NK-92 (cell line): ENCODE results near the gene MAML3.

Experiments
- DNase-seq: peaks from one replicate; lab custom pipeline; 2025; ENCODE audit not compliant: unreplicated experiment; lab: John Stamatoyannopoulos, UW

MAML3 gene

DNA sequence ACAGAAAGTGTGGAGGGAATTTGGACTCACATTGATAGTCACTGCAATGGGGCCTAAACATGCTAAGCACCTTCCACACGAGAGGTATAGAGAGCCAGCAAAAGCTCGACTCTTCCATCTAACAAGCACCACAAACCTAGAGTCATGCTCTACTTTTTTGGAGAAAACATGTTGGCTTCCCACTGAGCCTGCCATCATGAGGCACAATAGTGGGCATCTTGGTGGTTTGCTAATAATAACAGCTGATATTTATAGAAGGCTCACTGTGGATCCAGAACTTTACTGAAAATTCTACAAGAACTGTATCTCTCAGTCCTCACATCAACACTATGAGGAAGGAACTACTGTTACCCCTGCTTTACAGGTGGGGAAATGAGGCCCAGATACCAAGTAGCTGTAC, 26.6 kb downstream of the MAML3 start:
- DNase-seq, result no peak

DNA sequence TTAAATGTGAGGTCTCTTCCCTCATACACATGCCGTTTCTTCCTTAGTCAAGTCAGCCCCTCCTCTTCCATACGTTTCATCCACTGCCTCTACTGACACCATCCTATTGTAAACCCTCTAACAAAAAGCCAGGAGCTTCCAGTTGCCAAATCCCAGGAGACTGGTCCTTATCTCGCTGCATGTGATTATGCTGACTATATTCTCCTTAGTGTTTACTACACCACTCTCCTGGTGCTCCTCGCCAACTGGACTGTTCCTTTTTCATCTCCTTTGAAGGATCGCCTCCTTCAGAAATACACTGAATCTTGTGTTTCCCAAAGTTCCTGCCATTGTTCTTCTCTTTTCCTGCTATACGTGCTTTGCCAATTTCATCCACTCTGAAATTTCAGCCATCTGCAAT, 27.7 kb downstream of the MAML3 start:
- DNase-seq, result no peak

DNA sequence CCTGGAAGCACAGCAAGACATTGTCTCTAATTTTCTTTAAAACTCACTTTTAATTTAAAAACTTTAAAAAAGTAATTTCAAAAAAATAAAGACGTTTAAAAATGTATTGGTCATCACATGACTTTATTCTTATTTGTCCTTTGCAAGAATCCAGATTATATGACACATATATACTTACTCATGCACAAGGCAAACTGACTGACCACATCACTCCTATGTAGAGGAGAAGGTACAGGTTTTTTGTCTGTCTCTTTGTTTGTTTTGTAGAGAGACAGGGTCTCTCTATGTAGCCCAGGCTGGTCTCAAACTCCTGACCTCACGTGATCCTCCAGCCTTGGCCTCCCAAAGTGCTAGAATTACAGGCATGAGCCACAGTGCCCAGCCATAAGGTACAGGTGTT, 28.6 kb downstream of the MAML3 start:
- DNase-seq, result no peak

DNA sequence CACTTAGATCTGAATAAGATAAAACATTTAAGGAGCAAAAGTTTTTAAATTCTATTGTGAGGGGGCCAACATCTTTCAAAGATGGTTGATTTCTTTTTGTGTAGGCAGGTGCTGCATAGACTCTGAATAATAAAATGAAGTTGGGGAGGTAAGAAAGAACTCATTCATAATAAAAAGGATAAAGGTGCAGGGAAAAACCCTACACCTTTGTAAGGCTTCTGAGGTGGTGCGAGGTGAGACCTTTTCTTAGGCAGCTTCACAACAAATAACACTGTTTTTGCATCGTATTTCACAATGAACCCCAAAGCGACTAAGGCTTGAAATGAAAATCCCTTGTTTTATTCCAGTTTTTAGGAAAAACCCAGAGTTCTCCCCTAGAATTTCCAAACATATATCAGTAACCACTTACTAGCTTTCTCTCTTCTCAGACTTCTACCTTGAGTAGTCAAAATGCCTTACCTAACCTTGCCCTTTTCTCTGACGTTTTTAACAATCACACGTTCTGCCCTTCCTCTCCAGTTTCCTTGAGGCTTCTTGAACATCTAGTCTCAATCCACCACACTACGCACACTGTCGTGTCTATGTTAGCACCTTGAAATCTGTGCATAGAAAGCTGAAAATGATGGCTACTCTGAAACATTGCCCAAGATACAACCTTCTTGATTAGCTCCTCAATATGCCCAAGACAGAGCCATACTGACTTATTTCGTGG, 30.2 kb downstream of the MAML3 start:
- no peak for DNase-seq

DNA sequence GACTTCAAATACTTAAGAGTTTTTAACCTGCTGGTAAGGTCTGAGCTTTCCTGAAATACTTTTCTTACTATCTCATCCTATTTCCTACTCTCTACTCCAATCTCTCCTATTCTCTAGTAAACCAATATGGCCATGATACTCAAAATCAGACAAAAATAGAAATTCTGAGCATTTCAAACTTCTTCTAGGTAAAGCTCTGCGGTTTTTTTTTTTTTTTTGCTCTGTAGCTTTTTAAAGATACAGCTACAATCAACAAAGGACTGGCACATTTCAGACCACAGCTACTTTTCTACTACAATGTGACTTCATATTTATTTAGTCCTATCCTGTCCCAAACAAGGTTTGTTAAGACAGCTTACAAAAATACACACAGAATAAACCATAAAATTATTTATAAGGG, 31.1 kb downstream of the MAML3 start:
- no peak for DNase-seq

DNA sequence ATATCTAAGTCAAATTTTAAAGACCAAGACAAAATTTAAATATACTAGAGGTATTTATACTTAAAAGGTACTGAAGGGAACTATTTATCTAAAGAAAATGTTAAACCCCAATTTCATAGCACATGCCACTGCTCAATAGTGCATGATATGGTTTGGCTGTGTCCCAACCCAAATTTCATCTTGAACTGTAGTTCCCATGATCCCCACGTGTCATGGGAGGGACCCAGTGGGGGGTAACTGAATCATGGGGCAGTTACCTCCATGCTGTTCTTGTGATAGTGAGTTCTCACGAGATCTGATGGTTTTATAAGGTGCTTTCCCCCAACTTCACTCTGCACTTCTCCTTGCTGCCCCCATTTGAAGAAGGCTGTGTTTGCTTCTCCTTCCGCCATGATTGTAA, 32.3 kb downstream of the MAML3 start:
- DNase-seq, result no peak

DNA sequence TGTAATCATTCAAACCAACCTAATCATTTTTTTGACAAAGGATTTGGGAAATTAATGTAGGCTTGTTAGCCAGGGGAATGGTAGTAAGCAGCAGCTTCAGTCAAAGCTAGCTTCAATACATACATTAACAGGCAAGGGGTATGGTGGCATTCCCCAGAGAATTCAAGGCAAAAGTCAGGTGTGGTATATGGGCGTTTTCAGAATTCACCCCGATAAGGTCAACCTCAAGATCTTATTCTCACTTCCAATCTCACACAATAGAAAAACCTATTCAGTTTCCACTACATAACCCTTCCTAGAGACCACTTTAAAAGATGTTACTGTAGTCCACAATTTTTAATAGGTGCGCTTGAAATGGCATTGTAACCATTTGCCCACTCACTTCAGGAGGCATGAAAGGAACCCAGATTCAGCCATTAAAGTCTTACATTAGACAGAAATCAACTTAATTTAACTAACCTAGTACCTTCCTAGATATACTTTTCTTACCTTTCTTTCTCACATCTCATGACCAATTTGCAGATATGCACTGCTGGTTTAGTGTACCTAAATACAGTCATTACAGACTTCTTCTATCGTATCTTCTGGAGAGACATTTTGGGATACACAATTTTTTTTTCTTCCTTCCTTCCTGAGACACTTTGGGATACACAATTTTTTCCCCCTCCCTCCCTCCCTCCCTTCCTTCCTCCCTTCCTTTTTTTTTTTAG, 34.9 kb downstream of the MAML3 start:
- no peak for DNase-seq

DNA sequence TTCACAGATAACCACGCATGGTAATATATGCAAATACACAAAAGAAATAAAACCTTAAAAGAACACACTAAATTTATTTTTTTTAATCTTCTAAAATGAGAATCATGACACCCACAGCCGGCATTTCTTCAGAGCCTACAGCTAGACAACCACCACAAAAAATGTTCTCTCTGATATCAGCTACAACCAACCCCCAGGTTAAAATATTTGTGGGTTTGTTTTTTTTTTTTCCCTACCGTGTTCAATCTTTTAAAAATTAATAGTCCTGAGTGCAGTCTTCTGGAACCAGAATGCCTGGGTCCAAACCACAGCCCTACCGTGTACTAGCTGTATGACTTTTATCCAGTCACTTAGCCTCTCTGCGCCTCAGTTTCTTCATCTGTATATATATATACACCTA, 36.0 kb downstream of the MAML3 start:
- DNase-seq, result no peak

DNA sequence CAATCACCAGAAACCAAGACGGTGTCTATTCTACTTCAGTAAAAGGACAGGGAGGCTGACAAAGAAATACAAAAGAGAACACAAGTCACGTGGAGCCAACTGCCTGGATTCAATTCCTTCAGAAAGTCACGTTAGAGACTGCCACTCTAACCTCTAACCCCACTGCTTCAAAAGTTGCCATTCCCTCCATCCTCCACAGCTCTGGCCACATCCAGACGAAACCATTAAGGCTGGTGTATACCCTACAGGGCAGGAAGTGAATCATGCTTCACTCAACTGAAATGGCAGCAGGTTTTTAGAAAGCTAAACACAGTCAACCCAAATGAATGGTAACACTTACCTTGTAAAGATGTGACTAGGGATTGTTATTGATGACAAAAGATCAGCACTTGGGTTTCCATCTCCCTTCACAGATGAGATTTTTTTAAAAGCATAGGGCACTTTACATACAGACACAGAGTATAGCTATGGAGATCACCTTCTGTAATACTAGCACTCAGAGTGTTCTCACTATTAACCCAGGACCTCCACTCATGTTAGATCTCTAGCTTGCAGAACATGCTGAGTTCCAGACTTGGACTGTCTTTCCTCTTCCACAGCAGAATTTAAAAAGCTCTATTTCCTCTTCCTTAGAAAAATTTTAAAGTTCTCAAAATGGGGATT, 37.4 kb downstream of the MAML3 start:
- DNase-seq, result no peak

DNA sequence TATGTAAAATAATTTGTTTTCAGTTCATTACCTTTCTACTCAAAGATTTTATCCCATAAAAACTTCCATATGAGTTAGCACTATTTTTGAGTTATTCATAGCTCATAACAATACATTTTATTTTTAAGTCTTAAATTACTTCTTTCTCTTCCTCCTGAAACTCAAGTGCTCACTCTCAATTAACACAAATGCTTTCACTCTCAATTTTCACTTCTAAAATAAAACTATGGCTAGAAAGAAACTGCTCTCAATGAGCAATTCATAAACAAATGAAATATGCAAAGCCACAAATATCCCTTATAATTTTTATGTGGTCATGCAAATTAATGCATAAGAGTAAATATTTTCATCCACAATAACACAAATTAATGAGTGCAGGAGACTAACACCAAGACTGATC, 38.8 kb downstream of the MAML3 start:
- DNase-seq, result no peak

DNA sequence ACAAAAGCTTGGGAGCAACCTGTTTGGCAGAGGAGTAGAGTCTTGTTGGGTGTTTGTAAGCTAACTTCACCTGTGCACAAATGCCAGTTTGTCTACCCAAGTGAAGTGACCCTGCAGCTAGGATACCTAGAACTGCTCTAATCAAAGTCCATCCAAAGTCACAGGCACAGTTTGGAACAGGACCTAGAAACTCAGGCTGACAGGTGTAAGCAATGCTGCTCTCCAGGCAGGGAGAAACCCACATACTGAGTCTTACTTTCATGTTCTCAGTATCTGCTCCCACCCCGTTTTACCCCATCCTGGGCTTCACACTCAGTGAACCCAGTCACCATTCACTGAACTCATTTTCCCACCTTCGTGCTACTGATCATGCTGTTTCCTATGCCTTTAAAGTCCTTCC, 40.3 kb downstream of the MAML3 start:
- DNase-seq, result no peak

DNA sequence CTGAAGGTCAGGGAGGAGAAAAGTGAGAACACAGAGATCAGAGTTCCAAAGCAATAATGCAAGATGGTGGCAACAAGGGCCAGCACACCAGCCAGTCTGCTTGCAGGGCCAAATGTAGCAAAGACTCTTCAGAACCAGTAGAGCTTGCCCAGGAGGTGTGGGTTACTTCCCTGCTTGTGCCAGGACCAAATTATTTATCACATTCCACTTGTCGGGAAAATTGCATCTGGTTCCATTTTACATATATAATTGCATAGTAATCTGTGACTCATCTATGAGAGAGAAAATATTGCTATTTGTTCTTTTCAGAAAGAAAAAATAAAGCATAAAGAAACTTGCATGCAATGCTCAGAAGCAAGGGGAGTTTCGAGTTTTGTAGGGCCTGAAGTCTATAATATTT, 41.4 kb downstream of the MAML3 start:
- DNase-seq, result no peak

DNA sequence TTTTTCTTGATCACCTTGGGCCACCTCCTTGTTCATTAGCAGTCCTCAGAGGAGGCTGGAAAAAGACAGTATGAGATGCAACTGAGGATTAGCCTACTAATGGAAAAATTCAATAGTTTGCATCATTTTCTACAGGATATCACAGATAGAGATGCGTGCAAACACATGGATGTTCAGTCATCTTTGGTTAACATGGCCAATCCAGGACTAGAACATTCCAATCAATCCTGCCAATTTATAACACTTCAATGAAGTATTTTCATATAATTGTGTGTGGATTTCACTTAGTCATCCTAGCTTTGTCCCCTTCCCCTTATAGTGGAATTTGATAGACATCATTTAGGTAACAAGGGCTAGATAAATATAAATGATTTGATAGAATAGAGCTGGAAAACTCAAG, 42.7 kb downstream of the MAML3 start:
- no peak for DNase-seq

DNA sequence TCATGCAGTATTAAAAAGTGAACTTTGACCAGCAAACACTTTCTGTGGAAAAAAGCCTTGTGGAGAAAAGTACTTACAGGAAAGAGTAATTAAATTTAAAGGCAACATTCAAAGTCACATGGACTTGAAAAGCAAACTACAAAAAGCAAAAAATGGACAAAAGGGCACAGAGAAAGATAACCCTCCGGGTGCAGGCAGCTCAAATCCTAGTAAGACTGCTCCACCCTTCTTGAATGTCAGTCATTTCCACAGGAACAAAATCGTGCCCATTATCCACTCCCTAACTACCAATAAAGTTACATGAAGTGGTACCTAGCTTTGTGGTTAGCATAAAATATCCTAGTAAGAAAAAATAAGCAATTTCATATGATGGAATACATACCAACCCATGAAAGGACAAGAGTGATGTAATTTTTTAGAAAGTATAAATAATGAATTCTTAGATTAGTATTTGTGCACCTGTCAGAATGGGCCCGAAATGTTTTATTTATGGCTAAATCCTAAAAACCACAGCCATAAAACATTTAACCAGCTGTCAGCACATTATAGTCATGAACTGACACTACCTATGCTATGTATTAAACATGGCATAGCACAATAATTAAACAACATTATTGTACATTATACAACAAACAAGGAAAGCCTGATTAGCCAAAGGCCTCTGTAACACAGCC, 43.3 kb downstream of the MAML3 start:
- no peak for DNase-seq

DNA sequence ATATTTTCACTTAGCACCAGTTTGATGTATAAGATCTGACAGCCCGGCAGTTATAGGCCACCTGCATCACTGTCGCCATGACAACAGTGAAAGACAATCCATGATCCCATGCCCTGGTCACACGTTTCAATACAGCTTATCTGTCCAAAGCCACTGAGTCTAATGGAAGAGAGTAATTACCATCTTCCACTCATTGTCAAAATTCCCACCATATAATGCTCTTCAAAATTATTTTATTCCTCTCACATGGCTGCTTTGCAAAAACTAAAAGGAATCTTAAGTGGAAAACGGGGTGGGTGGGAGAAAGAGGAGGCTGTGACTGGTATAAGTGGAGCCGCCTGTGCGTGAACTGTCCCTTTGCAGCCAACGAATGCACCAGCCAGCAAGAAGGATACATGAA, 44.2 kb downstream of the MAML3 start:
- no peak for DNase-seq

DNA sequence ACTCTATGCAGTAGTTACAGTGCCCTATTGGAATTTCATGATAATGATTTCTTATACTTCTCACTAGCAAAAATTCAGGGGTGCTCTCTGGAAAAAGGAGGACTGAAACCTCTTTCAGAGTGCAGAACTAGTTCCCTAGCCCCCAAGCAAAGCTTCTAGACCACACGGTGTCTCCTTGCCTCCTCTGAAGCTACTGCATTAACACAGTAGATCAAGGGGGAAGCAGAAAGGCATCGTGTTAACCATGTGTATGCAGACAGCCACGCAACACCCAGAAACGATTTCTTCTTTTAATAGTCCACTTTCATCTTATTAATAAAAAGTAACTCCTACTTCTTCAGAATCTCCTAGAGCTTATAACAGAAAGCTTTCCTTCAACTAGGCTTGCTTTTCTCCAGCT, 44.7 kb downstream of the MAML3 start:
- DNase-seq, result no peak

DNA sequence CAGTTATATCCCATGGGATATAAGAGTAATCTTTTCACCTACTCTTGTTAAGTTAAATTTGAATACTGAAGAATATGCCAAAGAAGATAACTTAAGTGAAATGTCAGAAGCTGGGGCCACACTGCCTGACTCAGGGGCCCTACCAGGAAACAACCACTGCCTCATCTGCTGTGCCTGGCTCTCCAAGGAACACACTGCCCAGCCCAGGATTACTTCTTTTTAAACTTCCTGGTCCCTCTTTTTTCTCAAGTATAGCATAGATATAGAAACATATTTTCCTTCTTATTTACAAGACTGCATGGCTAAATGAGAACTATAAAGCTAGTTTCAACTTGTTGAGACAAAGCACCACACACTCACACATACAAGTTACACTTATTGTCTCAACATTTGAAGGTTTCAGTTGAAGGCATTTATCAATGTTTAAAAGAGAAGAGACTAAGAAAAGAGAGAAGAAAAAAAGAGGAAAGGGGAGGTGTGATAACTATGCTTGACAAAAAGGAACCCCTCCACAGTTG, 45.2 kb downstream of the MAML3 start:
- DNase-seq, result no peak

DNA sequence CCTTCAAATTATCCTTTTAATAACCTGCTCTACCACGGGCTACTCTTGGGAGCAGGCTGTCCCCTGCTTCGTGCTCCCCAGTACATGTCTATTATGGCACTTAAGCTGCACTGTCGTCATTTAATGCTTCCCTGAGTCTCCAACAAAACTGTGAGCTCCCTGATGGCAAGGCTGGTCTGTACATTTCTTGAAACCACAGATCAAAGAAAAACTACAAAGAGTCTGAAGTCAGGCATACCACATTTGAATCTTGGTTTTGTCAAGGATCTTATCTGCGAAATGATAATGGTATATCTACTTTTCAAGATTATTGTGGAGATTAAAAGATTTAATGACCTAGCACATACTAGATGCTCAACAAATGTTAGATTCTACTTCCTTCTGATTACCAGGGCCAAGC, 45.7 kb downstream of the MAML3 start:
- DNase-seq, result no peak

DNA sequence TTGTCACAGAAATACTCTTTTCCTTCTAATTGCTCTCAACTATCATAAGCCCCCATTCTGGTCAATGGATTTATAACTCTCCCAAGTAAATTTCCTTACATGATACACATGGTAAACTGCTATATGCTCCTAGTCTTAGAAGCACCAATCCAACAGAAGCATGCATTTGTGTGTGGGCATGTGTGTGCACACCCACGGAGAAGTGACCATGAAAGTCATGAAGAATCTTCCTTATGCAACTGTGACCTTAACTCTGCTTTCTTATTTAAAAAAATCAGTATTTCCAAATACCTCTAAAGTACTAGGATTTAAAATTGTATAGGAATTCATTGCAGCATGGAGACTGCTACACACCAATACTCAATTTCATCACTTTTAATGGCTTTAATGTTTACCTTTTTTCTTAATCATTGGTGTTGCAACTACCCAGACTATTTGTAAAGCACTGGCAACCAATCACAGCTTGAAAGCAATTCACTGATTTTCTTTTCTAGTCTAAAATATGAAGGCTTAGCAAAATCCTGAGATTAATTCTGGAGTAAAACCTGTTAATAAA, 47.6 kb downstream of the MAML3 start:
- no peak for DNase-seq

DNA sequence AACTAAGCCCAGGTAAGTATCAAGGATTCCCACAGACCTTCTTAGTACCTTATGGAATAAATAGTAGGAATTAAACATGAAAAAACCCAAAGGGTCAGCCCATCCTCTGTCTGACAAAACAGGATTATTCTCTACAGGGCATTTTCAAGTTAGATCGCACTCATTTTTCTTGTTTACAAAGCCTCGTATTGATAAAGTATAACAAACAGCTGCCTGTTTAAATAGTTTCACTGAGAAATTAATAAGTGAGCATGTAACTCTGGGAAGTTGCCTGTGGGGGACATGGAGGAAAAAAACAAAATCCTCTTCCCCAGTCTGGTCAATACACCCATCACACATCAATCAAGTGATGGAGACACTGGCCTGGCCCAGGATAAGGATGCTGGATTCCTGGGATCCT, 48.5 kb downstream of the MAML3 start:
- DNase-seq, result no peak

DNA sequence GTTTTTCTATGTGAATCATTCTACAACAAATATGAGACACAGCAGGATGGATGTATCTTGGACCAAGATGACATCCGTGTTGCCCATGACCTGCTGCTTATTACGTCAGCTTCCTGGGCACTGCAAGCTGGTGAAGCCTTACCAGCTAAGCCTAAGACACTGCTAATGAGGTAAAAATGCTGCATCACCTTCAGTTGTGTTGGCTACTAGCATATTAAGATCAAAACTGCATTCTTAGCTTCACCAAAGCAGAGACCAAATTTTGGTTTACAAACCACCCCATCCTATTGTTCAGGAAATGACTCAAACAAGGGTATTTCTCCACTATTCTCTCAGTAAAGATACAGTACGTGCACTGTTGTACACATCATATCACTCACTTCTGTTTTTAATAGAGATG, 50.3 kb downstream of the MAML3 start:
- no peak for DNase-seq
